Activated naive CD8-positive, alpha-beta T cell treated with anti-CD3 and anti-CD28 coated beads, Interleukin-2, amount 50 U/mL, for 24 hours (primary cell): ENCODE measurements around the gene GLRX5.
"Not testable (repeated sequence)": the region's sequence is repeated elsewhere in the genome, so short reads cannot be mapped to it uniquely, and the experiment has no call there.

Experiments
- ATAC-seq: fragments of 150-1000 bp; cut with Tn5 transposase; one replicate; pipeline ENCODE4 v1.10.0; 2021
- DNase-seq: peaks from one replicate; pipeline ENCODE4 v3.0.0; 2021
- H3K27ac Mint-ChIP-seq: one replicate; pipeline ENCODE4 v1.8.0; 2021; ENCODE audit warnings: mild to moderate bottlenecking, mixed read lengths
- H3K27me3 Mint-ChIP-seq: one replicate; pipeline ENCODE4 v1.8.0; 2021; ENCODE audit warnings: mixed read lengths
- H3K36me3 Mint-ChIP-seq: one replicate; pipeline ENCODE4 v1.8.0; 2021; ENCODE audit warnings: low read depth, mixed read lengths
- H3K4me1 Mint-ChIP-seq: one replicate; pipeline ENCODE4 v1.8.0; 2021; ENCODE audit warnings: mixed read lengths
- H3K4me3 Mint-ChIP-seq: one replicate; pipeline ENCODE4 v1.8.0; 2021; ENCODE audit warnings: mild to moderate bottlenecking, moderate library complexity, mixed read lengths
- H3K9me3 Mint-ChIP-seq: one replicate; pipeline ENCODE4 v1.8.0; 2021; ENCODE audit warnings: mixed read lengths

GLRX5 gene

DNA sequence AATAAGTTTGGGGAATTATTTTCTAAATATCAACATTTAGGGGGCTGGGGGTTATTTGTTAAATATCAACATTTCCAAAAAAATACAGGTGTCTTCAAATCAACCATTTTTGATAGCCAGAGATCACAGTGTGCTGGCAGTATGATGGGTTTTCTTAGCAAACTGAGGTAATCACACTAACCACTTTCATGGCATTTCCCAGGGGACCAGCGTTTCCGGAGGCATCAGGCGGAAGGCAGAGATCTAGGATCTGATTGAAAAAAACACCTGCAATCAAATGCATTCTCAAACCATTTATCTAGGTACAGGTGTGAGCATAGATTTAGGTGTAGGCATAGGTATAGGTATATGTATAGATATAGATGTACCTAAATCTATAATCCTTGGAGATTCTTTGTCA is 34.6 kb downstream of the GLRX5 start:
- no peak for DNase-seq
- Mint-ChIP-seq H3K4me1 (no peaks in the 10 kb centered on the region), H3K4me3 (no peak overlapping the region), H3K36me3 (no peaks in the 10 kb centered on the region), H3K27me3 (peaks cover 2% of the 10 kb centered on the region), H3K9me3 (no peaks in the 10 kb centered on the region), H3K27ac (no peak overlapping the region)
- no peak for ATAC-seq

- DNase-seq (no peak), ATAC-seq (no peak)
- H3K4me3 Mint-ChIP-seq, result no peak overlapping the region
- H3K36me3 Mint-ChIP-seq, result no peaks in the 10 kb centered on the region
- H3K4me1 Mint-ChIP-seq, result no peaks in the 10 kb centered on the region
- no peaks in the 10 kb centered on the region for H3K9me3 Mint-ChIP-seq
- peaks cover 2% of the 10 kb centered on the region for H3K27me3 Mint-ChIP-seq
- H3K27ac Mint-ChIP-seq, result no peak overlapping the region
These were observed 38.5 kb downstream of the GLRX5 start for GRCh38 chr14:95573313-95573712.

- no peak for ATAC-seq
- Mint-ChIP-seq H3K36me3 (no peaks in the 10 kb centered on the region), H3K27ac (no peak overlapping the region), H3K4me3 (no peak overlapping the region), H3K9me3 (no peaks in the 10 kb centered on the region), H3K4me1 (no peaks in the 10 kb centered on the region), H3K27me3 (peaks cover 6% of the 10 kb centered on the region)
- no peak for DNase-seq
These were observed 41.1 kb downstream of the GLRX5 start for GRCh38 chr14:95575840-95576473.

DNA sequence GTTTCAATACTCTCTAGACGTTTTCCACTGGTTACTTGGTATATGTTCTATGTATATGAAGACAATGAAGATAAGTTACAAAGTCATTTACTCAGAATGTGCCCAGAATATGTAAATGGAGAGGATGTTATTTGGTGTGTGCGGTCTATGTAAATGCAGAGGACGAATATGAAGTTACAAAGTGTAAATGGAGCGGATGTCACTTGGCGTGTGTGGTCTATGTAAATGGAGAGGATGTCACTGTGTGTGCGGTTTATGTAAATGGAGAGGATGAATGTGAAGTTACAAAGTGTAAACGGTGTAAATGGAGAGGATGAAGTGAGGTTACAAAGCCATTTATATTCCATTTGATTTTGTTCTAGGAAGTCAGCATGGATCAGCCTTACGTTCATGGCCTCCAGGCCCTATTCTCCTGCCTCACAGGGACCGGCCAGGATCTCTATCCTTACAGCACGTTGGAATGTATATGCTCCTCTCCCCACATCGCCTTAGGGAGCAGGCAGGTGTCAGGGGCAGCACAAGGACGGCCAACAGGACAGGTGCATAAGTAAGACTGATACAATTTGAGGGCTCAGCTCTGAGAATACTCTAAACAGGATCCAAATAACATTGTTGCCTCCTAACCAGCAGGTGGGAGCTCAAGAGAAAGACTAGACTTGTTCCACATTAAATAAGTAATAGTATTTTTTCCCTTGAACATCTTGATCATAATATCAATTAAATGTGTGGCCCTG is 42.4 kb downstream of the GLRX5 start:
- H3K27ac Mint-ChIP-seq, result no peak overlapping the region

GRCh38 chr14:95577870-95578269 is 43.0 kb downstream of the GLRX5 start:
- no peaks in the 10 kb centered on the region for H3K9me3 Mint-ChIP-seq
- H3K36me3 Mint-ChIP-seq, result no peaks in the 10 kb centered on the region
- no peak for ATAC-seq
- peaks cover 6% of the 10 kb centered on the region for H3K27me3 Mint-ChIP-seq
- DNase-seq, result no peak
- no peaks in the 10 kb centered on the region for H3K4me1 Mint-ChIP-seq
- no peak overlapping the region for H3K27ac Mint-ChIP-seq
- H3K4me3 Mint-ChIP-seq, result no peak overlapping the region

More for the DNA sequence above, 42.4 kb downstream of the GLRX5 start:
- Mint-ChIP-seq H3K36me3 (no peaks in the 10 kb centered on the region), H3K9me3 (no peaks in the 10 kb centered on the region), H3K4me1 (no peaks in the 10 kb centered on the region), H3K4me3 (no peak overlapping the region), H3K27me3 (peaks cover 6% of the 10 kb centered on the region)
- no peak for ATAC-seq
- DNase-seq, result no peak

DNA sequence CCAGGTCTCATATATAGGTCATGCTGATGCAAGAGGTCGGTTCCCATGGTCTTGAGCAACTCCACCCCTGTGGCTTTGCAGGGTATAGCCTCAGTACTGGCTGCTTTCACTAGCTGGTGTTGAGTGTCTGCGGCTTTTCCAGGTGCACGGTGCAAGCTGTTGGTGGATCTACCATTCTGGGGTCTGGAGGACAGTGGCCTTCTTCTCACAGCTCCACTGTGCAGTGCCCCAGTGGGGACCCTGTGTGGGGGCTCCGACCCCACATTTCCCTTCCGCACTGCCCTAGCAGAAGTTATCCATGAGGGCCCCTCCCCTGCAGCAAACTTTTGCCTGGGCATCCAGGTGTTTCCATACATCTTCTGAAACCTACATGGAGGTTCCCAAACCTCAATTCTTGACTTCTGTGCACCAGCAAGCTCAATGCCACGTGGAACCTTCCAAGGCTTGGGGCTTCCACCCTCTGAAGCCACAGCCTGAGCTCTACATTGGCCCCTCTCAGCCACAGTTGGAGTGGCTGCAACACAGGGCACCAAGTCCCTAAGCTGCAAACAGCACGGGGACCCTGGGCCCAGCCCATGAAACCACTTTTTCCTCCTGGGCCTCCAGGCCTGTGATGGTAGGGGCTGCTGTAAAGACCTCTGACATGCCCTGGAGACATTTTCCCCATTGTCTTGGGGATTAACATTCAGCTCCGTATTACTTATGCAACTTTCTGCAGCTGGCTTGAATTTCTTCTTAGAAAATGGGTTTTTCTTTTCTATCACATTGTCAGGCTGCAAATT is 49.2 kb downstream of the GLRX5 start:
- H3K4me1 Mint-ChIP-seq, H3K27ac Mint-ChIP-seq, H3K9me3 Mint-ChIP-seq, DNase-seq, ATAC-seq, H3K4me3 Mint-ChIP-seq, H3K36me3 Mint-ChIP-seq: not testable (repeated sequence)
- peaks cover 13% of the 10 kb centered on the region for H3K27me3 Mint-ChIP-seq

DNA sequence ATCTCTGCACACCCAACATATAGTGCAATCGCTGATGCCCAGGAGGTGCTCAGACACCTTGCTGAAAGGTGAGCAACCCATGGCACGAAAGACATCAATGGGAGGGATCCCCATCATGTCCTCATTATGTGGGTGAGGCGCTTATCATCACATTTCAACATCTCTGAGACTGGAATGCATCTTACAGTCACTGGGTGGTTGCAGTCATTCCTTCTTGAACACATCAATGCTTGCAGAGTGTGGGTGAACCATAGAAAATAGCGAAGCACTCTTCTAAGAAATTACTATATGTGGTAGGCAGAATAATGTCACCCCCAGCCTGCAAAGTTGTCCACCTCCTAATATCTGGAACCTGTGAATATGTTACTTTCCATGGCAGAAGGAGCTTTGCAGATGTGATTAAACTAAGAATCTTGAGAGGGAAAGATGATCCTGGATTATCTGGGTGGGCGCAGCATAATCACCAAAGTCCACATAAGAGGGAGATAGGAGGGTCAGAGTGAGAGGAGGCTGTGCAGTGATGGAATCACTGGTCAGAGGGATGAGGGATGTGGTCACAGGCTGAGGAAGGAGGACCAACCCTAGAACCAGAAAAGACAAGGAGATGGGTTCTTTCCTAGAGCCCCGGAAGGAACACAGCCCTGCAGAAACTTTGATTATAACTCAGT is 51.2 kb downstream of the GLRX5 start:
- no peaks in the 10 kb centered on the region for H3K36me3 Mint-ChIP-seq
- H3K27me3 Mint-ChIP-seq, result peaks cover 10% of the 10 kb centered on the region
- no peak overlapping the region for H3K27ac Mint-ChIP-seq
- no peaks in the 10 kb centered on the region for H3K4me1 Mint-ChIP-seq
- DNase-seq (no peak), ATAC-seq (no peak)
- H3K9me3 Mint-ChIP-seq, result peaks cover 7% of the 10 kb centered on the region
- H3K4me3 Mint-ChIP-seq, result no peak overlapping the region

GRCh38 chr14:95591182-95591581 is 56.3 kb downstream of the GLRX5 start:
- not testable (repeated sequence) for H3K4me3 Mint-ChIP-seq, H3K4me1 Mint-ChIP-seq, DNase-seq, H3K9me3 Mint-ChIP-seq, ATAC-seq, H3K36me3 Mint-ChIP-seq, H3K27ac Mint-ChIP-seq, H3K27me3 Mint-ChIP-seq
